CD4-positive, alpha-beta T cell treated with Interleukin-4 for 1 hour (primary cell): Measurements from ENCODE around the gene SIN3B.

Source experiments
- DNase-seq, 2 donors: peaks; one replicate each; pipeline ENCODE4 v3.0.0-alpha.2; 2020 to 2022

Gene SIN3B

GRCh38 chr19:16917401-16917800 is 88.2 kb downstream of the SIN3B start:
- no peak for DNase-seq

GRCh38 chr19:16919496-16919895 is 90.3 kb downstream of the SIN3B start:
- no peak for DNase-seq

- DNase-seq: no peak
These were observed 91.8 kb downstream of the SIN3B start for GRCh38 chr19:16920816-16921529.

- DNase-seq: no peak
These were observed 92.8 kb downstream of the SIN3B start for GRCh38 chr19:16921766-16922591.

- DNase-seq: no peak
These were observed 93.4 kb downstream of the SIN3B start for GRCh38 chr19:16922592-16922934.

GRCh38 chr19:16922949-16923348 is 93.8 kb downstream of the SIN3B start:
- DNase-seq: no peak

GRCh38 chr19:16927883-16928282 is 98.7 kb downstream of the SIN3B start:
- no peak for DNase-seq

GRCh38 chr19:16928351-16928750 is 99.2 kb downstream of the SIN3B start:
- no peak for DNase-seq

- no peak for DNase-seq
These were observed 99.7 kb downstream of the SIN3B start for GRCh38 chr19:16928916-16929315.
